HL-60 (cell line): ENCODE data around the gene GUCY2F.
A peak's percentile ranks its signal among the peaks of the same experiment; 100 is the strongest.

Experiments
- DNase-seq, 2 experiments: peaks; one replicate each; pipeline ENCODE4 v3.0.0-alpha.2; 2010 to 2020; ENCODE audit warnings: low read depth in 1 of 2, low spot score in 1 of 2
- H3K27ac ChIP-seq: fragments of 250-450 bp; sonication (Bioruptor Pico); replicated peaks from 2 replicates; pipeline ENCODE4 v1.5.1; 2020; ENCODE audit warnings: mild to moderate bottlenecking, moderate library complexity
- H3K27me3 ChIP-seq: fragments of 250-450 bp; sonication (Bioruptor Pico); 2 replicates; pipeline ENCODE4 v1.5.1; 2021; ENCODE audit warnings: mild to moderate bottlenecking, moderate library complexity; ENCODE audit not compliant: insufficient read depth, poor library complexity, severe bottlenecking
- H3K4me3 ChIP-seq: replicated peaks from 2 replicates; pipeline ENCODE4 v1.5.1; 2011; ENCODE audit warnings: mild to moderate bottlenecking, control low read depth, low read length; ENCODE audit not compliant: insufficient read depth
- GABPA ChIP-seq: IDR thresholded peaks from 2 replicates; pipeline ENCODE4 v1.6.1; 2012; ENCODE audit warnings: low read depth
- POLR2AphosphoS5 ChIP-seq: IDR thresholded peaks from 2 replicates; pipeline ENCODE4 v1.6.1; 2012; ENCODE audit warnings: low read depth
- SPI1 ChIP-seq: IDR thresholded peaks from 2 replicates; pipeline ENCODE4 v1.6.1; 2012; ENCODE audit warnings: low read depth, mild to moderate bottlenecking, borderline replicate concordance
- TF ChIP-seq, protein P1 (sequence below): IDR thresholded peaks from one replicate; pipeline ENCODE4 v1.5.1; 2011; ENCODE audit warnings: low read length, control low read depth, inconsistent platforms; ENCODE audit not compliant: insufficient read depth
- TF ChIP-seq, protein P2 (sequence below): IDR thresholded peaks from 2 replicates; pipeline ENCODE4 v1.6.1; 2012; ENCODE audit warnings: low read depth; ENCODE audit not compliant: insufficient replicate concordance

The GUCY2F gene

DNA sequence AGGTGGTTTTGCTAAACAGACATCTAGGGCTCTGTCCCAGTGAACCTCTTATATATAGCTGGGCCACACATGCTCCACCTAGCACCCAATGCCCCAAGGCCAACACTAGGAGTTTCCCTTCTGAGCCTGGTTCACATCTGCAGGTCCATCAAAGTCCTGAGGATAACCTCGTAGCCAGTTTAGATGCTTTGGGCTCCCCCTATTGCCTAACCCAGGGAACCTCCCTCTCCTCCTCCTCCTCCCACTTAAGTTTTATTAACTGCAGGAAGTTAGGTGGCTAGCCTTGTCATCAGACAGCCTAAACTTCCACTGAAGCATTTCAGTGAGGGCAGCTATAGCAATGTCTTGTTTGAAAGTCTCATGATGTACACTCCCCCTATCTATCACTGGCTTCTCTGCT lies 88.0 kb downstream of the GUCY2F start:
- Histone ChIP-seq H3K4me3 (no peak overlapping the region), H3K27me3 (no peaks in the 10 kb centered on the region), H3K27ac (no peak overlapping the region)
- TF ChIP-seq SPI1 = no peak
- no peak for TF ChIP-seq GABPA
- TF ChIP-seq, protein P1, sequence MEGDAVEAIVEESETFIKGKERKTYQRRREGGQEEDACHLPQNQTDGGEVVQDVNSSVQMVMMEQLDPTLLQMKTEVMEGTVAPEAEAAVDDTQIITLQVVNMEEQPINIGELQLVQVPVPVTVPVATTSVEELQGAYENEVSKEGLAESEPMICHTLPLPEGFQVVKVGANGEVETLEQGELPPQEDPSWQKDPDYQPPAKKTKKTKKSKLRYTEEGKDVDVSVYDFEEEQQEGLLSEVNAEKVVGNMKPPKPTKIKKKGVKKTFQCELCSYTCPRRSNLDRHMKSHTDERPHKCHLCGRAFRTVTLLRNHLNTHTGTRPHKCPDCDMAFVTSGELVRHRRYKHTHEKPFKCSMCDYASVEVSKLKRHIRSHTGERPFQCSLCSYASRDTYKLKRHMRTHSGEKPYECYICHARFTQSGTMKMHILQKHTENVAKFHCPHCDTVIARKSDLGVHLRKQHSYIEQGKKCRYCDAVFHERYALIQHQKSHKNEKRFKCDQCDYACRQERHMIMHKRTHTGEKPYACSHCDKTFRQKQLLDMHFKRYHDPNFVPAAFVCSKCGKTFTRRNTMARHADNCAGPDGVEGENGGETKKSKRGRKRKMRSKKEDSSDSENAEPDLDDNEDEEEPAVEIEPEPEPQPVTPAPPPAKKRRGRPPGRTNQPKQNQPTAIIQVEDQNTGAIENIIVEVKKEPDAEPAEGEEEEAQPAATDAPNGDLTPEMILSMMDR = no peak
- TF ChIP-seq, protein P2, sequence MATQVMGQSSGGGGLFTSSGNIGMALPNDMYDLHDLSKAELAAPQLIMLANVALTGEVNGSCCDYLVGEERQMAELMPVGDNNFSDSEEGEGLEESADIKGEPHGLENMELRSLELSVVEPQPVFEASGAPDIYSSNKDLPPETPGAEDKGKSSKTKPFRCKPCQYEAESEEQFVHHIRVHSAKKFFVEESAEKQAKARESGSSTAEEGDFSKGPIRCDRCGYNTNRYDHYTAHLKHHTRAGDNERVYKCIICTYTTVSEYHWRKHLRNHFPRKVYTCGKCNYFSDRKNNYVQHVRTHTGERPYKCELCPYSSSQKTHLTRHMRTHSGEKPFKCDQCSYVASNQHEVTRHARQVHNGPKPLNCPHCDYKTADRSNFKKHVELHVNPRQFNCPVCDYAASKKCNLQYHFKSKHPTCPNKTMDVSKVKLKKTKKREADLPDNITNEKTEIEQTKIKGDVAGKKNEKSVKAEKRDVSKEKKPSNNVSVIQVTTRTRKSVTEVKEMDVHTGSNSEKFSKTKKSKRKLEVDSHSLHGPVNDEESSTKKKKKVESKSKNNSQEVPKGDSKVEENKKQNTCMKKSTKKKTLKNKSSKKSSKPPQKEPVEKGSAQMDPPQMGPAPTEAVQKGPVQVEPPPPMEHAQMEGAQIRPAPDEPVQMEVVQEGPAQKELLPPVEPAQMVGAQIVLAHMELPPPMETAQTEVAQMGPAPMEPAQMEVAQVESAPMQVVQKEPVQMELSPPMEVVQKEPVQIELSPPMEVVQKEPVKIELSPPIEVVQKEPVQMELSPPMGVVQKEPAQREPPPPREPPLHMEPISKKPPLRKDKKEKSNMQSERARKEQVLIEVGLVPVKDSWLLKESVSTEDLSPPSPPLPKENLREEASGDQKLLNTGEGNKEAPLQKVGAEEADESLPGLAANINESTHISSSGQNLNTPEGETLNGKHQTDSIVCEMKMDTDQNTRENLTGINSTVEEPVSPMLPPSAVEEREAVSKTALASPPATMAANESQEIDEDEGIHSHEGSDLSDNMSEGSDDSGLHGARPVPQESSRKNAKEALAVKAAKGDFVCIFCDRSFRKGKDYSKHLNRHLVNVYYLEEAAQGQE = no peak
- no peak for TF ChIP-seq POLR2AphosphoS5
- peak; percentile 15 to 16 for DNase-seq

DNA sequence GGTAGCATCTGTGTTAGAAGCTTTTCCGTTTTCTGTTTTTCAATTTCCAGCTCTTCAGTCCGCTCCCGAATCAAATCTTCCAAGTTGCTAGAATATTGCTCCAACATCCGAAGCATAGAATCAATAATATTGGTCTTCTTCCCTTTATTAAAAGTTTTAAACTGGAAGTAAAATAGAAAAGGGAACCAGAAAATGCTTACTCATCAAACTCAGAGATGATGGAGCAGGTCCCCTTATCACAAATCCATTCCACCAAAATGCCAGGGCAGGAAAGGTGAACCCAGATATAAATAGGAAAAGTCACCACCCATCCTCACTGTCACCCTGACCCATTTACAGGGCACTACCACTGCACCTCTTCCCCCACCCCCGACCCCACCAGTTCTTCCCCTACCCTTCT lies 89.0 kb downstream of the GUCY2F start:
- H3K27ac ChIP-seq = no peak overlapping the region
- H3K4me3 ChIP-seq = no peak overlapping the region
- TF ChIP-seq, protein P2 = no peak
- no peak for TF ChIP-seq POLR2AphosphoS5
- TF ChIP-seq SPI1 = no peak
- no peak for TF ChIP-seq GABPA
- TF ChIP-seq, protein P1 = no peak
- H3K27me3 ChIP-seq = no peaks in the 10 kb centered on the region
- no peak for DNase-seq

DNA sequence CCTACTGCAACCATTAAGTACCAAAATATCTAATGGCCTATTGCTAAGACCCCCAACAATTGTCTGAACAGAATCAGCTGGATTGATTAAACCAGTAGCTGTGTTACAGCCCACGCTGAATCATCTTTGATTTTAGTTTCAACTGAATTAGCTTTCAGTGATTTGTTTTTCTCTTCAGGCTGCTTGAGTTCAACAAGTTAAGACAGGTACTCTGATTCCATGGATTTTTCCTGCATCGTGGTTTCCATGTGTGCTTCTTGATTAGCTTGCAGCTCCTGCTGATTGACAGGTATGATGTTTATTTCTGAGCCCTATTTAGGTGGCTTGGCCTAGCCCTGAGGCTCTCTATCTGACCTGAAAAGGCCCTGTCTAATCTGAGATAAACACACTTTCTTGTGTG lies 91.3 kb downstream of the GUCY2F start:
- TF ChIP-seq, protein P1 = no peak
- TF ChIP-seq GABPA (no peak), POLR2AphosphoS5 (no peak), SPI1 (no peak)
- TF ChIP-seq, protein P2 = no peak
- Histone ChIP-seq H3K4me3 (no peak overlapping the region), H3K27ac (no peak overlapping the region), H3K27me3 (no peaks in the 10 kb centered on the region)
- no peak for DNase-seq
